Right renal pelvis (tissue), 4 donors: ENCODE data around the gene RAB29. TPM values are rescaled to one million over a fixed set of nuclear protein-coding genes. Genes with fewer than 3 reads are reported as not detected.

Experiments used
- DNase-seq, 4 donors: peaks; one replicate each; pipeline ENCODE4 v3.0.0-alpha.2; 2013; ENCODE audit warnings: low read depth in 4 of 4, low spot score in 3 of 4, missing footprints in 1 of 4
- polyA plus RNA-seq, 4 donors: library from polyadenylated mRNA; unstranded; fragments of 120-200 nt; gene quantifications; one replicate each; pipeline ENCODE4 v1.2.1, GENCODE V29; 2013; ENCODE audit not compliant: insufficient read length in 4 of 4

Gene RAB29
- polyA plus RNA-seq, 4 donors = 27.1 to 37.2 (median 34.1) TPM

- no peak for DNase-seq
Observed at GRCh38 chr1:205798577-205798976, 23.3 kb upstream of the RAB29 start.

GRCh38 chr1:205797168-205797567 lies 21.9 kb upstream of the RAB29 start:
- no peak for DNase-seq

GRCh38 chr1:205794011-205794730 lies 18.9 kb upstream of the RAB29 start:
- no peak for DNase-seq

- no peak for DNase-seq
Observed at GRCh38 chr1:205792961-205793673, 17.8 kb upstream of the RAB29 start.

GRCh38 chr1:205792481-205792881 lies 17.2 kb upstream of the RAB29 start:
- no peak for DNase-seq

- DNase-seq = peak in 1 of 4 donors; percentile 46
Observed at GRCh38 chr1:205791568-205792180, 16.4 kb upstream of the RAB29 start.

- DNase-seq = no peak
Observed at GRCh38 chr1:205787287-205787916, 12.1 kb upstream of the RAB29 start.

GRCh38 chr1:205786601-205787000 lies 11.3 kb upstream of the RAB29 start:
- DNase-seq = no peak

- DNase-seq = no peak
Observed at GRCh38 chr1:205785446-205785845, 10.2 kb upstream of the RAB29 start.

- no peak for DNase-seq
Observed at GRCh38 chr1:205783904-205784303, 8.6 kb upstream of the RAB29 start.

- no peak for DNase-seq
Observed at GRCh38 chr1:205783433-205783795, 8.1 kb upstream of the RAB29 start.

- no peak for DNase-seq
Observed at GRCh38 chr1:205782627-205783432, 7.5 kb upstream of the RAB29 start.

GRCh38 chr1:205780335-205780734 lies 5.1 kb upstream of the RAB29 start:
- DNase-seq = no peak

GRCh38 chr1:205777994-205778393 lies 2.7 kb upstream of the RAB29 start:
- no peak for DNase-seq

GRCh38 chr1:205775717-205776056 lies 405 bp upstream of the RAB29 start:
- DNase-seq = no peak

GRCh38 chr1:205774198-205775014 lies 876 bp downstream of the RAB29 start:
- DNase-seq = no peak

- no peak for DNase-seq
Observed at GRCh38 chr1:205772607-205773032, 2.7 kb downstream of the RAB29 start.

- no peak for DNase-seq
Observed at GRCh38 chr1:205770618-205771017, 4.7 kb downstream of the RAB29 start.

- DNase-seq = no peak
Observed at GRCh38 chr1:205769641-205770365, 5.5 kb downstream of the RAB29 start.
